Caco-2 (cell line): Measurements from ENCODE around the gene ALDH3B2. TPM values are rescaled to one million over a fixed set of nuclear protein-coding genes. Genes with fewer than 3 reads are reported as not detected.

Source experiments
- BruUV-seq: library from RNA; stranded (reverse); fragments of 400-500 nt; replicated peaks from 2 replicates; lab custom pipeline; 2021; lab: Mats Ljungman, UMichigan
- CTCF ChIA-PET: fragments of 300-600 bp; sonication (Branson Sonifier 250); formaldehyde crosslinking; loops from one replicate; lab custom pipeline; 2022; ENCODE audit warnings: antibody characterized with exemption; lab: Charles Lee
- POLR2A ChIA-PET: fragments of 300-600 bp; sonication (Branson Sonifier 250); formaldehyde crosslinking; loops from one replicate; lab custom pipeline; 2022; ENCODE audit warnings: antibody characterized with exemption; lab: Charles Lee
- DNase-seq, 2 experiments: peaks; one replicate each; pipeline versions ENCODE4 v3.0.0 to v3.0.0-alpha.2; 2020 to 2022
- H3K27me3 ChIP-seq: replicated peaks from 2 replicates; pipeline ENCODE4 v1.6.0; 2011; ENCODE audit warnings: low read length; ENCODE audit not compliant: control insufficient read depth, insufficient read depth
- H3K36me3 ChIP-seq: 2 replicates; pipeline ENCODE4 v1.5.1; 2011; ENCODE audit warnings: low read length; ENCODE audit not compliant: control insufficient read depth, insufficient read depth
- H3K4me1 ChIP-seq: fragments of 250-450 bp; sonication (Bioruptor Pico); 2 replicates; pipeline ENCODE4 v1.5.1; 2020; ENCODE audit warnings: mild to moderate bottlenecking
- H3K4me3 ChIP-seq: 2 replicates; pipeline ENCODE4 v1.5.1; 2011; ENCODE audit warnings: low read depth, mild to moderate bottlenecking, control low read depth, low read length
- H3K9me3 ChIP-seq: fragments of 250-450 bp; sonication (Bioruptor Pico); 2 replicates; pipeline ENCODE4 v1.5.1; 2020; ENCODE audit warnings: mild to moderate bottlenecking, moderate library complexity
- H3K27ac Mint-ChIP-seq: one replicate; pipeline ENCODE4 v1.8.0; 2022; ENCODE audit warnings: mixed read lengths; ENCODE audit not compliant: unreplicated experiment
- H3K27me3 Mint-ChIP-seq: one replicate; pipeline ENCODE4 v1.8.0; 2022; ENCODE audit warnings: mixed read lengths; ENCODE audit not compliant: insufficient read depth, unreplicated experiment
- H3K36me3 Mint-ChIP-seq: one replicate; pipeline ENCODE4 v1.8.0; 2022; ENCODE audit warnings: mild to moderate bottlenecking, mixed read lengths; ENCODE audit not compliant: insufficient read depth, unreplicated experiment
- H3K4me1 Mint-ChIP-seq: one replicate; pipeline ENCODE4 v1.8.0; 2022; ENCODE audit warnings: low read depth, mixed read lengths; ENCODE audit not compliant: unreplicated experiment
- H3K4me3 Mint-ChIP-seq: one replicate; pipeline ENCODE4 v1.8.0; 2022; ENCODE audit warnings: mild to moderate bottlenecking, moderate library complexity, mixed read lengths; ENCODE audit not compliant: unreplicated experiment
- H3K9me3 Mint-ChIP-seq: one replicate; pipeline ENCODE4 v1.8.0; 2022; ENCODE audit warnings: mixed read lengths; ENCODE audit not compliant: unreplicated experiment
- CTCF ChIP-seq, 2 experiments: fragments of 200-600 bp in 1 of 2; IDR thresholded peaks; 1 replicate in 1 of 2; 2 replicates in 1 of 2; pipeline versions ENCODE4 v1.5.1 to v1.8.0; 2011 to 2022; ENCODE audit warnings: antibody characterized with exemption in 1 of 2, control low read depth in 1 of 2, inconsistent platforms in 1 of 2, low read depth in 1 of 2, low read length in 1 of 2, mild to moderate bottlenecking in 1 of 2, moderate library complexity in 1 of 2; ENCODE audit not compliant: insufficient read depth in 1 of 2, severe bottlenecking in 1 of 2, unreplicated experiment in 1 of 2
- intact Hi-C: fragments of 100-400 bp; cut with micrococcal nuclease; formaldehyde crosslinking; loops from one replicate; pipeline ENCODE4 v1.10.0; 2022; ENCODE audit not compliant: unreplicated experiment
- total RNA-seq: library from RNA; stranded (reverse); gene quantifications from 2 replicates; pipeline ENCODE4 v1.2.3, GENCODE V29; 2022

The ALDH3B2 gene
- total RNA-seq, 1 experiment from 2014 or later = 0.54 TPM

DNA sequence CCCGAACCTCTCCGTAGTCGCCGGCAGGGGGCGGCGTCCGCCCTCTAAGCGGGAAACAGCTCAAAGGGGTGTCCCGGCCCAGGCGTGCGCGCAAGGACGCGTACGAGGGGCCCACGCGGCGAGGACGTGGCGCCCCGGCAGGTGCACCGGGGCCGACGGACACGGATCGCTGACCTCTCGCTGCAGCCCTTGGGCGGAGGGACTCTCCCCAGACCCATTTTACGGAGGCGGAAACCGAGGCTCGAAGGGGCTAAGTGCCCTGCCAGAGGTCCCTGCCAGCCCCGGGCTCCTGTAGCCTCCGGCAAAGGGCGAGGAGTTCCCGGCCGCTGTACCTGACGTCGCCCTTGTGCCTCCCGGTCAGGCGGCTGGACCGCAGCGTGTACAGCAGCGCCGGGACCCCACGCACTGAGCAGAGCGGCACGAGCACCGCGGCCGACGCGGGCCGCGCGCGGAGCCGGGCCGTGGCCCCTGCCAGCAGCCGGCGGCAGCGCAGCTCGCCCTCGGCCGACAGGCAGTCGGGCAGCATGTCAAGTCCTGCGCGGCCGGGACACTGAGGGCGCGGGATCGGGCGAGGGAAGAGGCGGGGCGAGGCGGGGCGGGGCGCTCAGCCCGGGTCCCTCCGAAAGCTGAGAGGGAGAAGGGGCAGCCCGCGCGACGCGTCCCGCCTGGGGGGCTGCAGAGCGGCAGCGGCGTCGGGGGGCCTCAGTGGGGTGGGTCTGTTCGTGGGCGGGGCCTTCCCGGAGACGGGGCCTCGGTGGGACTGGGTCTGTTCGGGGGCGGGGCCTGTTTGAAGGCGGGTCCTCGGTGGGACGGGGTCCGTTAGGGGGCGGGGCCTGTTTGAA, 44.8 kb downstream of the ALDH3B2 start, which contains the start of gene NUDT8:
Gene NUDT8, minus strand, starts transcription at position 552 of the 842 bp plus-strand sequence. Its CDS starts 26 bp downstream, at position 526.
- Mint-ChIP-seq H3K9me3 (peaks cover 9% of the 10 kb centered on the region), H3K27me3 (no peaks in the 10 kb centered on the region), H3K36me3 (peaks cover 26% of the 10 kb centered on the region), H3K4me3 (peak within 1 kb of the TSS; percentile 76), H3K27ac (peak within 1 kb of the TSS; percentile 86), H3K4me1 (peaks cover 7% of the 10 kb centered on the region)
- peaks cover 11% of the 10 kb centered on the region for H3K4me1 ChIP-seq
- ChIA-PET CTCF (interaction anchor here (0.6 to 3.0 kb wide), 40 partner anchors 9 to 457 kb away, joined by 3 to 51 read pairs (median 7); partner anchors contain the start of genes ACY3, ALDH3B2, GSTP1 and PITPNM1), POLR2A (interaction anchor here (0.5 to 2.3 kb wide), 13 partner anchors 15 to 1114 kb away, joined by 3 to 12 read pairs (median 4); partner anchors contain the start of genes AIP, GSTP1 and PPP1CA)
- intact Hi-C loops = loop anchor here (1.0 kb wide), 3 partner anchors 30 to 176 kb away; no protein-coding TSS in a partner anchor
- DNase-seq = peak; percentile 87 to 100
- peak within 1 kb of the TSS; percentile 88 for H3K4me3 ChIP-seq
- no peaks in the 10 kb centered on the region for H3K27me3 ChIP-seq
- no peaks in the 10 kb centered on the region for H3K36me3 ChIP-seq
- BruUV-seq = no TSS peak
- no peaks in the 10 kb centered on the region for H3K9me3 ChIP-seq
- peak; percentile 98 for TF ChIP-seq CTCF (IDR thresholded peaks at IDR 0.05; ENCODE audit: insufficient read depth in 1 of 2, low read depth in 1 of 2, low read length in 1 of 2, severe bottlenecking in 1 of 2, unreplicated experiment in 1 of 2)

GRCh38 chr11:67628710-67629385, 45.6 kb downstream of the ALDH3B2 start:
- POLR2A ChIA-PET = interaction anchor here (0.5 to 2.3 kb wide), 7 partner anchors 15 to 1113 kb away, joined by 3 to 12 read pairs (median 3); partner anchors contain the start of gene GSTP1
- peaks cover 11% of the 10 kb centered on the region for H3K4me1 ChIP-seq
- no peaks in the 10 kb centered on the region for H3K36me3 ChIP-seq
- no peak for TF ChIP-seq CTCF (IDR thresholded peaks at IDR 0.05; ENCODE audit: insufficient read depth in 1 of 2, low read depth in 1 of 2, low read length in 1 of 2, severe bottlenecking in 1 of 2, unreplicated experiment in 1 of 2)
- peak overlapping the region; percentile 60 for H3K4me3 ChIP-seq
- intact Hi-C loops = loop anchor here (1.0 kb wide), 1 partner anchor 176 kb away; no protein-coding TSS in a partner anchor
- Mint-ChIP-seq H3K4me1 (peaks cover 7% of the 10 kb centered on the region), H3K4me3 (peak overlapping the region; percentile 76), H3K9me3 (peaks cover 9% of the 10 kb centered on the region), H3K27me3 (no peaks in the 10 kb centered on the region), H3K27ac (no peak overlapping the region), H3K36me3 (peaks cover 26% of the 10 kb centered on the region)
- TSS peak; percentile 50 for BruUV-seq
- DNase-seq = peak in 1 of 2 experiments; percentile 52
- H3K9me3 ChIP-seq = no peaks in the 10 kb centered on the region
- CTCF ChIA-PET = interaction anchor here (0.6 to 3.0 kb wide), 31 partner anchors 9 to 598 kb away, joined by 3 to 51 read pairs (median 6); partner anchors contain the start of genes ACY3, ALDH3B2, GSTP1 and TBX10
- no peaks in the 10 kb centered on the region for H3K27me3 ChIP-seq
